Epithelial cell of esophagus (primary cell): Measurements from ENCODE around the gene GSK3A.

ENCODE experiments used
- DNase-seq: peaks from one replicate; pipeline ENCODE4 v3.0.0; 2010; ENCODE audit warnings: low read depth
- H3K4me3 ChIP-seq: 2 replicates; pipeline ENCODE4 v1.5.1; 2011; ENCODE audit warnings: mild to moderate bottlenecking, low read length, control low read depth
- CTCF ChIP-seq: IDR thresholded peaks from 2 replicates; pipeline ENCODE4 v1.5.1; 2011; ENCODE audit warnings: low read depth, mild to moderate bottlenecking, low read length, control low read depth, inconsistent platforms; ENCODE audit not compliant: insufficient read depth; ENCODE audit errors: missing control alignments

The GSK3A gene

GRCh38 chr19:42208612-42209011 lies 33.8 kb downstream of the GSK3A start:
- no peak overlapping the region for H3K4me3 ChIP-seq
- no peak for DNase-seq
- TF ChIP-seq CTCF = no peak

- no peak for TF ChIP-seq CTCF
- DNase-seq = peak; percentile 84
- no peak overlapping the region for H3K4me3 ChIP-seq
These were observed 34.6 kb downstream of the GSK3A start for GRCh38 chr19:42207767-42208271.

- H3K4me3 ChIP-seq = no peak overlapping the region
- peak; percentile 84 for DNase-seq
- TF ChIP-seq CTCF = no peak
These were observed 35.3 kb downstream of the GSK3A start for GRCh38 chr19:42206871-42207755.

- no peak overlapping the region for H3K4me3 ChIP-seq
- DNase-seq = no peak
- TF ChIP-seq CTCF = no peak
These were observed 37.7 kb downstream of the GSK3A start for GRCh38 chr19:42204664-42205063.

- no peak for DNase-seq
- H3K4me3 ChIP-seq = no peak overlapping the region
- TF ChIP-seq CTCF = no peak
These were observed 38.7 kb downstream of the GSK3A start for GRCh38 chr19:42203700-42204099.

- H3K4me3 ChIP-seq = no peak overlapping the region
- no peak for DNase-seq
- no peak for TF ChIP-seq CTCF
These were observed 40.0 kb downstream of the GSK3A start for GRCh38 chr19:42202290-42202880.
